Liver (tissue), 3 donors: ENCODE data around the gene NMRK1.

Source experiments
- EGR1 ChIP-seq, 2 donors: IDR thresholded peaks; 2 replicates each; pipeline ENCODE4 v1.6.1; 2016 to 2018; ENCODE audit warnings: antibody characterized with exemption in 2 of 2, low read depth in 2 of 2
- FOXA1 ChIP-seq: IDR thresholded peaks from 2 replicates; pipeline ENCODE4 v1.6.1; 2016; ENCODE audit warnings: antibody characterized with exemption
- GABPA ChIP-seq, 2 donors: IDR thresholded peaks in 1 of 2; conservative IDR thresholded peaks in 1 of 2; 2 replicates each; pipeline ENCODE4 v1.6.1; 2016; ENCODE audit warnings: antibody characterized with exemption in 2 of 2, mild to moderate bottlenecking in 1 of 2, moderate library complexity in 1 of 2
- JUND ChIP-seq, 2 donors: IDR thresholded peaks; 2 replicates each; pipeline ENCODE4 v1.6.1; 2016; ENCODE audit warnings: antibody characterized with exemption in 2 of 2
- RAD21 ChIP-seq, 2 donors: IDR thresholded peaks; 2 replicates each; pipeline ENCODE4 v1.6.1; 2016; ENCODE audit warnings: antibody characterized with exemption in 2 of 2, mild to moderate bottlenecking in 2 of 2
- SP1 ChIP-seq: IDR thresholded peaks from 2 replicates; pipeline ENCODE4 v1.6.1; 2018; ENCODE audit warnings: antibody characterized with exemption, mild to moderate bottlenecking
- TAF1 ChIP-seq: conservative IDR thresholded peaks from 2 replicates; pipeline ENCODE4 v1.6.1; 2016; ENCODE audit warnings: antibody characterized with exemption, mild to moderate bottlenecking
- YY1 ChIP-seq: IDR thresholded peaks from 2 replicates; pipeline ENCODE4 v1.6.1; 2016; ENCODE audit warnings: antibody characterized with exemption, mild to moderate bottlenecking
- TF ChIP-seq, protein P1 (sequence below): fragments of 150-350 bp; IDR thresholded peaks from 2 replicates; pipeline ENCODE4 v1.5.1; 2017; ENCODE audit warnings: improper control_type of control experiment, low read depth, low read length; ENCODE audit not compliant: missing input control
- TF ChIP-seq, protein P2 (sequence below): IDR thresholded peaks from 2 replicates; pipeline ENCODE4 v1.6.1; 2016; ENCODE audit warnings: antibody characterized with exemption, mild to moderate bottlenecking
- TF ChIP-seq, protein P3 (sequence below): IDR thresholded peaks from 2 replicates; pipeline ENCODE4 v1.6.1; 2016; ENCODE audit warnings: antibody characterized with exemption
- TF ChIP-seq, protein P4 (sequence below): IDR thresholded peaks from 2 replicates; pipeline ENCODE4 v1.6.1; 2016; ENCODE audit warnings: antibody characterized with exemption
- donor health status: healthy.
- donor health status: healthy.

DNA sequence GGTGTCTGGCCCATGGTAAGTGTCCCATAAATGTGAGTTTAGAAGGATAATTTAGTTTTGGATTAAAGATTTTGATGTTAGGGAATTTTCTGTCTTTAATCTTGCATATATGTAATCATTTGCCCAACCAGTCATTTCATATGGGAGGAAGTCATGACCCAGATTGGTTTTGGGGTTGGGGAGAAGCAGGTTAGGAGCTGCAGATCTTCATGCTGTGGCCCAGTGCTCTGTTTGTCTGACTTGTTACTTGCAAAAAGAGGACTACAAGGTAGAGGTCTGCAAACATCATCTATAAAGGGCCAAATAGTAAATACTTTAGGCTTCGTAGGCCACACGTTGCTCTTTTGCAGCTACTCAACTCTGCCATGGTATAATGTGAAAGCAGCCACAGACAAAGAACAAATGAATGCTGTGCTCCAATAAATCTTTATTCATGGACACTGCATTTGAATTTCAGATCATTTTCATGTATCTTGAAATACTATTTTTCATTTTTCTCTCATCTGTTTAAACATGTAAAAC is 17.1 kb upstream of the NMRK1 start:
- TF ChIP-seq, protein P1, sequence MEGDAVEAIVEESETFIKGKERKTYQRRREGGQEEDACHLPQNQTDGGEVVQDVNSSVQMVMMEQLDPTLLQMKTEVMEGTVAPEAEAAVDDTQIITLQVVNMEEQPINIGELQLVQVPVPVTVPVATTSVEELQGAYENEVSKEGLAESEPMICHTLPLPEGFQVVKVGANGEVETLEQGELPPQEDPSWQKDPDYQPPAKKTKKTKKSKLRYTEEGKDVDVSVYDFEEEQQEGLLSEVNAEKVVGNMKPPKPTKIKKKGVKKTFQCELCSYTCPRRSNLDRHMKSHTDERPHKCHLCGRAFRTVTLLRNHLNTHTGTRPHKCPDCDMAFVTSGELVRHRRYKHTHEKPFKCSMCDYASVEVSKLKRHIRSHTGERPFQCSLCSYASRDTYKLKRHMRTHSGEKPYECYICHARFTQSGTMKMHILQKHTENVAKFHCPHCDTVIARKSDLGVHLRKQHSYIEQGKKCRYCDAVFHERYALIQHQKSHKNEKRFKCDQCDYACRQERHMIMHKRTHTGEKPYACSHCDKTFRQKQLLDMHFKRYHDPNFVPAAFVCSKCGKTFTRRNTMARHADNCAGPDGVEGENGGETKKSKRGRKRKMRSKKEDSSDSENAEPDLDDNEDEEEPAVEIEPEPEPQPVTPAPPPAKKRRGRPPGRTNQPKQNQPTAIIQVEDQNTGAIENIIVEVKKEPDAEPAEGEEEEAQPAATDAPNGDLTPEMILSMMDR: no peak
- TF ChIP-seq, protein P2, sequence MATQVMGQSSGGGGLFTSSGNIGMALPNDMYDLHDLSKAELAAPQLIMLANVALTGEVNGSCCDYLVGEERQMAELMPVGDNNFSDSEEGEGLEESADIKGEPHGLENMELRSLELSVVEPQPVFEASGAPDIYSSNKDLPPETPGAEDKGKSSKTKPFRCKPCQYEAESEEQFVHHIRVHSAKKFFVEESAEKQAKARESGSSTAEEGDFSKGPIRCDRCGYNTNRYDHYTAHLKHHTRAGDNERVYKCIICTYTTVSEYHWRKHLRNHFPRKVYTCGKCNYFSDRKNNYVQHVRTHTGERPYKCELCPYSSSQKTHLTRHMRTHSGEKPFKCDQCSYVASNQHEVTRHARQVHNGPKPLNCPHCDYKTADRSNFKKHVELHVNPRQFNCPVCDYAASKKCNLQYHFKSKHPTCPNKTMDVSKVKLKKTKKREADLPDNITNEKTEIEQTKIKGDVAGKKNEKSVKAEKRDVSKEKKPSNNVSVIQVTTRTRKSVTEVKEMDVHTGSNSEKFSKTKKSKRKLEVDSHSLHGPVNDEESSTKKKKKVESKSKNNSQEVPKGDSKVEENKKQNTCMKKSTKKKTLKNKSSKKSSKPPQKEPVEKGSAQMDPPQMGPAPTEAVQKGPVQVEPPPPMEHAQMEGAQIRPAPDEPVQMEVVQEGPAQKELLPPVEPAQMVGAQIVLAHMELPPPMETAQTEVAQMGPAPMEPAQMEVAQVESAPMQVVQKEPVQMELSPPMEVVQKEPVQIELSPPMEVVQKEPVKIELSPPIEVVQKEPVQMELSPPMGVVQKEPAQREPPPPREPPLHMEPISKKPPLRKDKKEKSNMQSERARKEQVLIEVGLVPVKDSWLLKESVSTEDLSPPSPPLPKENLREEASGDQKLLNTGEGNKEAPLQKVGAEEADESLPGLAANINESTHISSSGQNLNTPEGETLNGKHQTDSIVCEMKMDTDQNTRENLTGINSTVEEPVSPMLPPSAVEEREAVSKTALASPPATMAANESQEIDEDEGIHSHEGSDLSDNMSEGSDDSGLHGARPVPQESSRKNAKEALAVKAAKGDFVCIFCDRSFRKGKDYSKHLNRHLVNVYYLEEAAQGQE: no peak
- no peak for TF ChIP-seq GABPA (IDR thresholded peaks at IDR 0.05 in 1 of 2, conservative IDR thresholded peaks at IDR 0.05 in 1 of 2)
- TF ChIP-seq, protein P3, sequence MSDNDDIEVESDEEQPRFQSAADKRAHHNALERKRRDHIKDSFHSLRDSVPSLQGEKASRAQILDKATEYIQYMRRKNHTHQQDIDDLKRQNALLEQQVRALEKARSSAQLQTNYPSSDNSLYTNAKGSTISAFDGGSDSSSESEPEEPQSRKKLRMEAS: no peak
- no peak for TF ChIP-seq YY1
- TF ChIP-seq RAD21 (IDR thresholded peaks at IDR 0.05): no peak
- no peak for TF ChIP-seq JUND (IDR thresholded peaks at IDR 0.05)
- TF ChIP-seq FOXA1: no peak
- TF ChIP-seq, protein P4, sequence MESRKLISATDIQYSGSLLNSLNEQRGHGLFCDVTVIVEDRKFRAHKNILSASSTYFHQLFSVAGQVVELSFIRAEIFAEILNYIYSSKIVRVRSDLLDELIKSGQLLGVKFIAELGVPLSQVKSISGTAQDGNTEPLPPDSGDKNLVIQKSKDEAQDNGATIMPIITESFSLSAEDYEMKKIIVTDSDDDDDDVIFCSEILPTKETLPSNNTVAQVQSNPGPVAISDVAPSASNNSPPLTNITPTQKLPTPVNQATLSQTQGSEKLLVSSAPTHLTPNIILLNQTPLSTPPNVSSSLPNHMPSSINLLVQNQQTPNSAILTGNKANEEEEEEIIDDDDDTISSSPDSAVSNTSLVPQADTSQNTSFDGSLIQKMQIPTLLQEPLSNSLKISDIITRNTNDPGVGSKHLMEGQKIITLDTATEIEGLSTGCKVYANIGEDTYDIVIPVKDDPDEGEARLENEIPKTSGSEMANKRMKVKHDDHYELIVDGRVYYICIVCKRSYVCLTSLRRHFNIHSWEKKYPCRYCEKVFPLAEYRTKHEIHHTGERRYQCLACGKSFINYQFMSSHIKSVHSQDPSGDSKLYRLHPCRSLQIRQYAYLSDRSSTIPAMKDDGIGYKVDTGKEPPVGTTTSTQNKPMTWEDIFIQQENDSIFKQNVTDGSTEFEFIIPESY: no peak
- TF ChIP-seq TAF1: no peak
- TF ChIP-seq SP1: no peak
- TF ChIP-seq EGR1 (IDR thresholded peaks at IDR 0.05; ENCODE audit: low read depth in 2 of 2): no peak
